Stimulated activated memory B cell treated with anti-CD40 and anti-IgM and Interleukin-4, amounts not matched to agents 10 μg/mL and 1 μg/mL and 100 μg/mL, for 72 hours (primary cell): ENCODE results near the gene DCDC1.

Experiments
- ATAC-seq: fragments of 150-1000 bp; cut with Tn5 transposase; 2 replicates; pipeline ENCODE4 v1.10.0; 2021
- H3K27ac Mint-ChIP-seq: one replicate; pipeline ENCODE4 v1.8.0; 2022; ENCODE audit warnings: mild to moderate bottlenecking, mixed read lengths
- H3K27me3 Mint-ChIP-seq: one replicate; pipeline ENCODE4 v1.8.0; 2022; ENCODE audit warnings: mixed read lengths
- H3K36me3 Mint-ChIP-seq: one replicate; pipeline ENCODE4 v1.8.0; 2022; ENCODE audit warnings: mixed read lengths
- H3K4me1 Mint-ChIP-seq: one replicate; pipeline ENCODE4 v1.8.0; 2022; ENCODE audit warnings: mixed read lengths
- H3K4me3 Mint-ChIP-seq: one replicate; pipeline ENCODE4 v1.8.0; 2022; ENCODE audit warnings: mild to moderate bottlenecking, moderate library complexity, mixed read lengths
- H3K9me3 Mint-ChIP-seq: one replicate; pipeline ENCODE4 v1.8.0; 2022; ENCODE audit warnings: mixed read lengths

The DCDC1 gene

DNA sequence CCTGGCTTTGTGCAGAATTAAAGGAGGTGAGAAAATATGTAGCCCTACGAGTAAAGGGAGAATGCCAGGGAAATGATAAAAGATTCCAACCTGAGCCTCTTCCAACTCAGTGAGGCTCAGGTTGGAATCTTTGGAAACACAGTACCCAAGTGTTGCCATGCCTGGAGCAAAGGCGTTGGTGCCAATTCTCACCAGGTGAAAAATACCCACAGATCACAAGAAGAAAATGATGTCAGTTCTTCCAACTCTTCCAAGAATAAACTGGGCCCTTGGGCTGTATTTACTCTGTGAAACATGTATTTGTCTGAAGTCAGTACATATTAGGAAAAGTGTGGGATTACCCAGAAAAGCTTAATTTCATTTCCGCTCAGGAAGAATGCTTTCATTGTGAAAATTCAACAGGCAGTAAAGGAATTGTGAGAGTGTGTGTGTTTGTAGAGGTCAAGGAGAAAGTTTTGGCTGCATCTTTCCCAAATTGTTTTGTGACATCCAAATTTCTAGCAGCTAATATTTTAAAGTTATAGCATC, 548.0 kb downstream of the DCDC1 start:
- Mint-ChIP-seq H3K9me3 (peaks cover 3% of the 10 kb centered on the region), H3K27me3 (no peaks in the 10 kb centered on the region), H3K27ac (no peak overlapping the region), H3K36me3 (no peaks in the 10 kb centered on the region), H3K4me1 (no peaks in the 10 kb centered on the region), H3K4me3 (no peak overlapping the region)
- ATAC-seq, result no peak

DNA sequence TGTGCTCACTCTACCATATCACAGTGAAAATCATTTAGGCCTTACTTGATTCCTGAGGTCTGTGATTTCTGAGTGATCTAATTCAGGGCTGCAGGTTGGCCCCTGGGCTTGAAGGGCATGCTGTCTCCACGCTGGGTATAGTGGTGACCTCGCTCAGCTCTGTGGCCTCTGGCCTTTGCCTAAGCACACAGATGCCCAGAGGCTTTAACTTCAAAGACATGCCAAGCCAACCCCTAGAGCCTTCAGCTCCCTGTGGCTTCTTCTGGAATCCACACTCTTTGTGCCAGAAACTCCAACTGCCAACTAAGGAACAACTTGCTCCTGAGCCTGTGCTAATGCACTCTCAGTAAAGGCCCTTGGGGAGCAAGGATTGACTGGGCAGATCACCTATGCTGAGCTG, 550.8 kb downstream of the DCDC1 start:
- Mint-ChIP-seq H3K27ac (no peak overlapping the region), H3K4me3 (no peak overlapping the region), H3K36me3 (no peaks in the 10 kb centered on the region), H3K27me3 (no peaks in the 10 kb centered on the region), H3K4me1 (no peaks in the 10 kb centered on the region), H3K9me3 (peaks cover 3% of the 10 kb centered on the region)
- no peak for ATAC-seq

DNA sequence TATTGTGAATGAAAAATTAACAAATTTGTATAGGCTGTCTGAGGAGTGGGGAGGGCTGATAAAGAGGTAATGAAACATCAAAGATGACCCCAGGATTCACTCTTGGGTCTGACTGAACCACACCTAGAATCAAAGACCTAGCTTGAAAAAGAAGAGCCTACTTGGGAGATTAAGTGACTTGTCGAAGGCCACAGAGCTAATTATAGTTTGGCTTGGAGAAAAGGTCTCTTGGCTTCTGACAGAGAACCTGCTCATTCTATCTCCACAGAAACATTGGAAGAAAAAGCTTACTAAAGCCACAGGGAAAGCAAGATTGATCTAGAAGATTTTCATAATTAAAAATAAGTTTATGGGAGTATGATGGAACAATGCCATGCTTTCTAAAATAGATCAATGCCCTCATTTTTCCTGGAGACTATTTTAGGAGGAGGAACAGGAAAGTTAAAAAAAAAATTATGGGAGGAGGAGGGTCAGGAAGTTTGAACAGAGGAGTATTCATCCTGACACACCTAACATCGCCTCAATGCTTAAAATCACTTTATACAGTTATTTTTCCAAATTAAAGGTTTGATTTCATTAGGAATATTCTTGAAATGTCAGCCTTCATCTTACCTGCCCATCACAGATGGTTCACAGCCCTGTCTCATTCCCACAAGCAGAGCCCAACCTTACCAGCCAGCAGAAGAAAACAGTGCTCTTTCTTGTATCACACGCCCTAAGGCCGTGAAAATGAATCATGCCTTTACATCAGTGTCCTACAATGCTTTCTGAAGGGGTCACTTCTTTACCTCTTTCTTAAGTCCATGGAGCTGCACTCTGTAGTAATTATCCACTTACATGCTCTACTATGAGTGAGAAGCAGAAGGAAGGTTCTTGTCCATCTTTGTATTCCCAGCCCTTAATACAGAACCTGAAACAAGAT, 552.3 kb downstream of the DCDC1 start:
- no peaks in the 10 kb centered on the region for H3K36me3 Mint-ChIP-seq
- H3K9me3 Mint-ChIP-seq, result peaks cover 3% of the 10 kb centered on the region
- no peak overlapping the region for H3K27ac Mint-ChIP-seq
- H3K27me3 Mint-ChIP-seq, result no peaks in the 10 kb centered on the region
- H3K4me1 Mint-ChIP-seq, result no peaks in the 10 kb centered on the region
- no peak overlapping the region for H3K4me3 Mint-ChIP-seq
- ATAC-seq, result no peak

DNA sequence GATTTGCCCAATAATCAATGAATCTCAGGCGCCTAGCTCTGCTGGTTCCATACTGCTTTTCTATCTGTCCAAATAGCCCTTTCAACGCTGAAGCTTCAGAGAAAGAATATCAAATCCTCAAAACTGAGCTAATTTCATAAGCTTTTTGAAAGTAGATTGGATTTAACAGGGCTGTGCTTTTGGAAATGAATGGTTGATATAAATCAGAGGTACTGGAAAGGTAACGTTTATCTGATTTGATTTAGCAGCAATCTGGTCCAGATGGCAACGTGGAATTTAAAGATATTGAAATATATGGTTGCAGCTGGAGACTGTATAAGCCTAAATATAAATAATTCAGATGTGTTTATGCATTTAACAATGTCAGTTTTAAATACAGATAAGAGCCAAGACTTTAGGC, 553.9 kb downstream of the DCDC1 start:
- H3K27me3 Mint-ChIP-seq, result no peaks in the 10 kb centered on the region
- no peak overlapping the region for H3K27ac Mint-ChIP-seq
- H3K36me3 Mint-ChIP-seq, result no peaks in the 10 kb centered on the region
- no peaks in the 10 kb centered on the region for H3K4me1 Mint-ChIP-seq
- ATAC-seq, result no peak
- no peak overlapping the region for H3K4me3 Mint-ChIP-seq
- peaks cover 3% of the 10 kb centered on the region for H3K9me3 Mint-ChIP-seq

DNA sequence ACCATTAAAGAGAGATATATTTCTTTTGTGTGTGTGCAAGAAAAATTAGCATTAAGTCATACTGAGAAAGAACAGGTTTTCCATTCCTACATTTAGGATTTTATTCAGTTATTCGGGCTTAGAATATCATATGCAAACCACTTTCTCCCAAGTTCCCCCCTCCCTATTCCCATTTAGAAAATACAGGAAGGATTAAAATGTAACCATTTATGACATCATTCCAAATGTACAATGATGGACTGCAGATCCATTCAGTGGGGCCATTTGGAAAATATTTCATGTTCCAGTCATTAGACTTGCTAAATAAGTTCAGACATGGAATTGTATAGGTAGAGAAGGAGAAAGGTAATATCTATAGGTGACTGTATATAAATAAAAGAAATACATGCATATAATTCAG, 554.8 kb downstream of the DCDC1 start:
- Mint-ChIP-seq H3K4me3 (no peak overlapping the region), H3K36me3 (no peaks in the 10 kb centered on the region), H3K27ac (no peak overlapping the region), H3K4me1 (no peaks in the 10 kb centered on the region), H3K27me3 (no peaks in the 10 kb centered on the region), H3K9me3 (peaks cover 3% of the 10 kb centered on the region)
- ATAC-seq, result no peak
